ENCODE measurements around the gene UMODL1.

UMODL1 gene

GRCh38 chr21:42150474-42151085 is 79.5 kb downstream of the UMODL1 start:
- no peak for DNase-seq (ENCODE audit: low read depth in 3 of 3)

GRCh38 chr21:42151148-42151947 is 80.2 kb downstream of the UMODL1 start:
- no peak for DNase-seq (ENCODE audit: low read depth in 3 of 3)

- no peak for DNase-seq (ENCODE audit: low read depth in 3 of 3)
These were observed 80.8 kb downstream of the UMODL1 start for GRCh38 chr21:42151948-42152220.

GRCh38 chr21:42153046-42153686 is 82.0 kb downstream of the UMODL1 start:
- no peak for DNase-seq (ENCODE audit: low read depth in 3 of 3)

- DNase-seq (ENCODE audit: low read depth in 3 of 3): no peak
These were observed 82.6 kb downstream of the UMODL1 start for GRCh38 chr21:42153746-42154145.

GRCh38 chr21:42154237-42155044 is 83.3 kb downstream of the UMODL1 start:
- no peak for DNase-seq (ENCODE audit: low read depth in 3 of 3)

- DNase-seq (ENCODE audit: low read depth in 3 of 3): no peak
These were observed 84.1 kb downstream of the UMODL1 start for GRCh38 chr21:42155045-42155855.

- no peak for DNase-seq (ENCODE audit: low read depth in 3 of 3)
These were observed 85.8 kb downstream of the UMODL1 start for GRCh38 chr21:42156690-42157605.

- no peak for DNase-seq (ENCODE audit: low read depth in 3 of 3)
These were observed 86.6 kb downstream of the UMODL1 start for GRCh38 chr21:42157606-42158310.

GRCh38 chr21:42158846-42159245 is 87.7 kb downstream of the UMODL1 start:
- DNase-seq (ENCODE audit: low read depth in 3 of 3): no peak

- no peak for DNase-seq (ENCODE audit: low read depth in 3 of 3)
These were observed 88.5 kb downstream of the UMODL1 start for GRCh38 chr21:42159560-42160110.

- no peak for DNase-seq (ENCODE audit: low read depth in 3 of 3)
These were observed 89.1 kb downstream of the UMODL1 start for GRCh38 chr21:42160111-42160721.

- DNase-seq (ENCODE audit: low read depth in 3 of 3): no peak
These were observed 89.6 kb downstream of the UMODL1 start for GRCh38 chr21:42160765-42161164.

- no peak for DNase-seq (ENCODE audit: low read depth in 3 of 3)
These were observed 90.4 kb downstream of the UMODL1 start for GRCh38 chr21:42161401-42161955.

- no peak for DNase-seq (ENCODE audit: low read depth in 3 of 3)
These were observed 91.0 kb downstream of the UMODL1 start for GRCh38 chr21:42161956-42162681.

- no peak for DNase-seq (ENCODE audit: low read depth in 3 of 3)
These were observed 91.9 kb downstream of the UMODL1 start for GRCh38 chr21:42162831-42163510.

GRCh38 chr21:42163511-42163863 is 92.4 kb downstream of the UMODL1 start:
- DNase-seq (ENCODE audit: low read depth in 3 of 3): no peak
